Kidney capillary endothelial cell (primary cell): ENCODE data around the gene MFNG.
A peak's percentile ranks its signal among the peaks of the same experiment; 100 is the strongest.
"Not testable (repeated sequence)": the region's sequence is repeated elsewhere in the genome, so short reads cannot be mapped to it uniquely, and the experiment has no call there.

Experiments
- DNase-seq: peaks from one replicate; pipeline ENCODE4 v3.0.0-alpha.2; 2018; ENCODE audit warnings: low spot score

MFNG gene

DNA sequence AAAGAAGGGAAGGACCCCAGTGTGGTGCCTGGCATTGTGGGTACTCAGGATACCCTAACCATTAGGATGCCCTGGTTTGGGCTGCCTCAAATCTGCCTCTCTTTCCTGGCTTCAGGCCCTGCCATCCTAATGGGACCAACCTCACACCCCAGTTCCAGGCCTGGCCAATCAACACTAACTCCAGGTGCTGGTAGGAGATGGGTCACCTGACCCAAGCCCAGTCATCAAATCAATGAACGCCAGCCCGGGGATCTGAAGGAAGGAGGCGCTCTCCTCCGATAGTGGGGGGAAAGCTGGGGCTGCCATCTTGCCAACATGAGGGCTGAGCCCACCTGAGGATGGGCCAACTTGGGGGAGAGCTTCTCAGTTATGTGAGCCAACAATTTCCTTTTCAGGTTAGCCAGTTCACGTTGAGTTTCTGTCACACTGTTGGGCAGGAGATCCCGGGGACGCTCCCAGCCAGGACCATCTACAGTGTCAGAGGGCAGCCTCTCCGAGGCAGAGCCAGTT lies 12.7 kb downstream of the MFNG start:
- no peak for DNase-seq

DNA sequence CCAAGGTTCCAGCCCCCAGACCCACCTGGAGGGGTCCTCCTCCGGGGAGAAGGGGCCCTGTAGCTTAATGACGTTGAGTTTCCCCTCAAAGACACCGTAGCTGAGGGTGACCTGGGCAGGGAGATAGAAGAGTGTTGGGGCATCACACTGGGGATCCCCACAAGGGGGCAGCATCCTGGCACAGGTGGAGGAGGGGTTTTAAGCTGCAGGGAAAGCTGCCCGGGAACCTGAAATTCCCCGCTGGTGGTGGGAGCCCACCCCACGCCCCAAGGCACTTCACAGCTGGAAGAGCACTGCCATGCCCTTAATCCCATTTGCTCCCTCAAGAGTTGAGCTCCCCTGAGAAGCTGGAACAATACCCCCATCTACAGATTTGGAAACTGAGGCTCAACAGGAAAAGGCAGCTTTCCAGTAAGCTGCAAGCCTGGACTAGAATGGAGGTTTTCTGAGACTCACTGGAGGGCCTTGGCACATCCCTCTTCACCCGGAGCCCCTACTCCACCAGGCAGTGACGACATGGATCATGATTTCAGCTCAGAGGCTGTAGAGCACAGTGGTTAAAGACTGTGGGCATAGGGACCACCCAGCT lies 13.7 kb downstream of the MFNG start:
- DNase-seq, result no peak

DNA sequence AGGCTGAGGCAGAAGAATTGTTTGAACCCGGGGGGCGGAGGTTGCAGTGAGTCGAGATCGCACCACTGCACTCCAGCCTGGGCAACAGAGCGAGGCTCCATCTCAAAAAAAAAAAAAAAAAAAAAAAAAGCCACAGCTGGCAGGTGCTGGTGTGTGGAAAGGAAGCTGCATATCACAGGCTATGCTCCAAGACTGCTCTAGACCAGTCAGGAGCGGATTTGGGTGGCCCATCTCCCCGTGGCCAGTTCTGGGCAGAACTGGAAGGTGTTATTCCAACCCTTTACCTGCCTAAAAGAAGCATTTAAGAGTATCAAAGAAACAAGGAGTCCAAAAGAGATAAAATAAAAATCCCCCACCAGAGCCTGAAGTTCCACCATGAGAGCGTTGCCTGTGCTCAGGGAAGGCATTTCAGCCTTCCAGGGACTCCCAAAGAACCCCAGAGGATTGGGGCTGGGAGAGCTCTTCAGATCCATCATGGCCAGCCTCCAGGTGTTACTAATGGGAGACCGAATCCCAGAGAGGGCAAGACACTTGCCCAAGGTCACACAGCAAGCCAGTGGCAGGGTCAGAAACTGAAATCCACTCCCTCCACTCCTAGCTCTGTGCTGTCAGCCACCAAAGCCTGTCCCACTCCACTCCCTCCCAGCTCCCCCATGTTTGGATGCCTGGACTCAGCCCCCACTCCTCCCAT lies 14.3 kb downstream of the MFNG start:
- DNase-seq, result no peak

DNA sequence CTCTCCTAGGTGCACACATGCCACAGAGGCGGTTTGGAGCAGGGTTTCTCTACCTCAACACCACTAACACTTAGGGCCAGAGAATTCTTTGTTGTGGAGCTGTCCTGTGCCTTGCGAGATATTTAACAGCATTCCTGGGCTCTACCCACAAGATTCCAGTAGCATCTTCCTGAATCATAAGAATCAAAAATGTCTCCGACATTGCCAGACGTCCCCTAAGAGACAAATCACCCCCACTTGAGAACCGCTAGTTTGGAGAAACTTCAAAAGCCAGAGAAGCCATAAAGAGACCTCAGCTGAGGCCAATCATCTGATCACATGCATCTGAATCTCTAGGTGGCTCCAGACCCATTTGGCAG lies 16.1 kb downstream of the MFNG start:
- no peak for DNase-seq

- DNase-seq, result no peak
These were observed 16.6 kb downstream of the MFNG start for GRCh38 chr22:37469416-37470086.

DNA sequence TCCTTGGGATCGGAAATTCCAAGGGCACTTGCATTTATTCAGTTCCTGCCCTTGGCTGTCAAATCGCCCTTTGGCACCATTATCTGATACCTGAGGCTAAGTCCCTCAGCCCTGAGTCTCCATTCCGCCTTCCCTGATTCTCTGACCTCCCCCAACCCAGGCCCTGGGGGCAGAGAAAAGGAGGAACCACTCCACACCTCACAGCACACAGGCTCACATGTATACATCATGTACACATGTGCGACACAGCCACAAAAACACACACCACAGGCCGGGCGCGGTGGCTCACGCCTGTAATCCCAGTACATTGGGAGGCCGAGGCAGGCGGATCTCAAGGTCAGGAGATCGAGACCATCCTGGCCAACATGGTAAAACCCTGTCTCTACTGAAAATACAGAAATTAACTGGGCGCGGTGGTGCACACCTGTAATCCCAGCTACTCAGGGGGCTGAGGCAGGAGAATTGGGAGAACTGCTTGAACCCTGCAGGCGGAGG lies 17.9 kb downstream of the MFNG start:
- DNase-seq, result not testable (repeated sequence)

DNA sequence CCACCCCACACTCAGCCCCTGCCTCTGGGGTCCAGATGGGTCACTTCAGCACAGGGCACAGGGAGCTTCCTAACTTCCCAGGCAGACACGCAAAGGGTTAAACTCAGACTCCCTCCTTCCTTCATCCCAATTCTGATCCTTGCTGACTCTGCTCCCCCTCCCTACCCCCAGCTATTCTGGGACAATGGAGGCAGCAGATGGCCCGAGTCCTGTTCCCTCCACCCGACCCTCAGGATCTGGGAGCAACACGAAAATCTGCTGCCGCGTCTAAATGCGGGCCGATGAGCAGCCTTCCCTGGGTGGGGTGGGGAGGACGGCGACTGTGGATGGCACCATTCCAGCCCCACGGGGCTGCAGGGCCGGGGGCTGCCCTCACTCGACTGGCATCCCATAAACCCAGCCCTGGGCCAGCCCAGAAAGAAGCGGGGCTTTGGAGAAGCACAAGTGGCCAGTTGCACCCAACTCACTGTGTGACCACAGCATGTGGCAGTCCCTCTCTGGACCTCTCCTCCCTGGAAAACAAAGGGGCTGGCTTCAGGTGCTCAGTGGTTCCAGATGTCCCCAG lies 18.7 kb downstream of the MFNG start:
- DNase-seq, result no peak

DNA sequence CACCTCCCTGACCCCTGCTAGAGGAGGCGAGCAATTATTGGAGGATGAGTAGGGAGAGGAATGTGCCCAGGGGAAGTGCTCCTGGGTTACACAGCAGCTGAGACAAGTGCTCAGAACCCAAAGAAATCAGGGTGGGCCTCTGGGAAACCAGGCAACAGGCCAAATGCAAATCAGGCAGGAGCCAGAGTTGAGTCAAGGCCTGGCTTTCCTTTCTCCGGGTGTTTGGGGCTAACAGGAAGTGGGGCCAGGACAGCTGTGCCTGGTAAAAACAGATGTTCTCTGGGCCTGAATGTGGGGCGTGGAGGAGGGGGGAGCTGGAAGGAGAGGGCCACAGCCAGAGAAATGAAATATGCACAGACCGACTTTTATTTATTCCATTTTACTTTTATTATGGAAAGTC lies 22.0 kb downstream of the MFNG start:
- DNase-seq, result no peak

DNA sequence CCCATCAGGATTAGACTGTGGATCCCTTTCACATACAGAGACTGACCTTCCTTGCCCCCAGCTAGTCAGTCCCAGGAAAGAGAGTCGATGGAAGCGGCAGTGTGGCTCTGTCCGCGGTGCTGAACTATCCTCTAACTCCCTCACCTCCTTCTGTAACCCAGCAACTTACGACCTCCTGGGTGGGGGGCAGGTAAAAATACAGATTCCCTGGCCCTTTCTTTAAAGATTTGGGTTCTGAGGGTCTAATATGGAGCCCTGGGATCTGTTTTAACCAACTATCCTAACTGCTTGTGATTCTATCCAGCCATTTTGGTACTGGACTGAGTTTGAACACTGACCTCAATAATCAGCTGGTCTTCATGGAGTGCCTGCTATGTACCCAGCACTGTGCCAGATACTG lies 23.2 kb downstream of the MFNG start:
- DNase-seq, result no peak

DNA sequence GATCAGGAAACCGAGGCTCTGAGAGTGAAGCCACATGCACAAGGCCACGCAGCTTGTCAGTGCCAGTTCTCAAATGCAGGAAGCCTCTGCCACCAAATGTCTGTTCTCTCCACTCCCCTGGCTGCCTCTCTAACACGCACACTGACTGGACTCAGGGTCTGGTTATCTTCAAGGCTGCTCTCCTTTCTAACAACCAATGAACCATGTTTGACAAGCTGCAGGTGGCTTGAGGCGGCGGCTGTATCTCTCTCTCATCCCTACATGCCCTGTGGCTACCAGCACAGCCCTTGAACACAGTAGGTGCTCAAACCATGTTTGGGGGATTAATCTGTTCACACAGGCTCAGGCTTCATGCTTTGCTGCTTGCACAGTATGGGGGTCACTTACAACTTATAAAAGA lies 23.7 kb downstream of the MFNG start:
- no peak for DNase-seq

GRCh38 chr22:37461961-37462360 lies 24.2 kb downstream of the MFNG start:
- no peak for DNase-seq

- DNase-seq, result no peak
These were observed 25.5 kb downstream of the MFNG start for GRCh38 chr22:37460684-37461083.

GRCh38 chr22:37459206-37459605 lies 27.0 kb downstream of the MFNG start:
- no peak for DNase-seq

GRCh38 chr22:37457093-37457893 lies 28.9 kb downstream of the MFNG start:
- DNase-seq, result peak; percentile 57

GRCh38 chr22:37456346-37456745 lies 29.8 kb downstream of the MFNG start:
- no peak for DNase-seq

GRCh38 chr22:37455896-37456295 lies 30.3 kb downstream of the MFNG start:
- DNase-seq, result no peak

- DNase-seq, result peak; percentile 76
These were observed 31.1 kb downstream of the MFNG start for GRCh38 chr22:37454857-37455686.

GRCh38 chr22:37453696-37454095 lies 32.5 kb downstream of the MFNG start:
- no peak for DNase-seq

DNA sequence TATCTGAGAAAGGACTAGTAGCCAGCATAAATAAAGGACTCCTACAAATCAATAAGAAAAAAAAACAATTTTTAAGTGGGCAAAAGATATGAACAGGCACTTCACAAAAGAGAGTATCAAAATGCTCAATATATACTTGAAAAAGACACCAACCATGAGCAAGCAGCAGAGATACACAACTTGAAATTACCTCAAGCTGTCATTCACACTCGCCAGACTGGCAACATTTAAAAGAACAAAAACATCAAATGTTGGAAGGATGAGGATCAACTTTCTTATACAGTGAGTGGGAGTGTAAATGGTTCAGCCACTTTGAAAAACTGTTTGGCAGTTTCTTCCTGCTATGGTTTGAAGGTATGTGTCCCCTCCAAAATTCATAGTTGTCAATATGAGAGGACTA lies 35.0 kb downstream of the MFNG start:
- DNase-seq, result no peak

DNA sequence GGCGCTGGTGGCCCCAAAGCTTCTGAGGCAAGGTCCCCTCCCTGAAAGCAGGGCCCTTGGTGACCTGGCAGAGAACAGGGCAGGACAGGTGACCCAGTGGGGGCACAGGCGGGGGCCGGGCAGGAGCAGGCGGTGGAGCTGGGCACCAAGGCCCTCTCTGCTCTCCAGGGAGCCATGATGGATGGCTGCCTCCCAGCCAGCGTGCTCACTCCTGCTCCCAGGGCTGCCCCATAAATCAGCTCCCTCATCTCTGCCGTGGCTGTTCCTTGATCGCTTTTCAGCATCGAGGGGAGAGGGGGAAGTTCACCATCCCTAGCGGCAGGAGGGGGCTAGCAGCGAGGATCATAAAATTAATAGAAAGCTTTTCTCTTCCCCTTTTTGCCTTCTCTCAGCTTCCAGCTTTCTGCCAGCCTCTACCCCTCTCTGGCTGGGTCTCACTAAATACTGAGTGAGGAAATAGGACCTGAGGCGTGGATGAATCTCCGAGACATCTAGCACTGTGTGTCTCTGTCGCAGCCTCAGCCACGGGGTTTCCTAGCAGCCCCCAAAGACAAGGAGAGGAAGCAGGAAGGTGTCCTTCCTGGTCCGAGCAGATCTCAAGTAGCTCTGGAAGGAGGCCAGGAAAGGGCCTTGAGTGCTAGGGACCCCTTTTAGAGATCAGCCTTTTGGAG lies 36.7 kb downstream of the MFNG start:
- no peak for DNase-seq
